ENCODE results near the gene TFB2M.

The TFB2M gene

GRCh38 chr1:246600579-246600978, 34.5 kb upstream of the TFB2M start:
- Histone ChIP-seq H3K4me2 (ENCODE audit: insufficient read depth, low read length) (no peak overlapping the region), H3K4me1 (ENCODE audit: insufficient read depth, low read length) (peaks cover 13% of the 10 kb centered on the region), H4K20me1 (ENCODE audit: insufficient read depth, low read length) (peaks cover 7% of the 10 kb centered on the region), H3K4me3 (ENCODE audit: low read depth in 1 of 2, low read length in 2 of 2) (no peak overlapping the region), H3K27ac (ENCODE audit: low read length) (no peak overlapping the region), H3K9me3 (ENCODE audit: insufficient read depth, low read length, severe bottlenecking) (no peaks in the 10 kb centered on the region), H3K27me3 (ENCODE audit: insufficient read depth, low read length, poor library complexity) (no peaks in the 10 kb centered on the region), H3K79me2 (ENCODE audit: insufficient read depth, low read length) (peaks cover 41% of the 10 kb centered on the region), H3K9ac (ENCODE audit: low read depth, low read length) (no peak overlapping the region), H2AFZ (ENCODE audit: low read depth, low read length) (no peak overlapping the region), H3K36me3 (ENCODE audit: insufficient read depth, low read length) (peaks cover 9% of the 10 kb centered on the region; the same call in 1 of the 2 replicates)
- TF ChIP-seq EZH2 (IDR thresholded peaks at IDR 0.05; ENCODE audit: borderline replicate concordance, low read depth, low read length, severe bottlenecking) (no peak), CTCF (IDR thresholded peaks at IDR 0.05; ENCODE audit: borderline replicate concordance, extremely low read depth, low read length, poor library complexity, severe bottlenecking) (no peak)
- ATAC-seq (ENCODE audit: insufficient read depth, low read depth): no peak
- no peak for DNase-seq

GRCh38 chr1:246599315-246599714, 33.3 kb upstream of the TFB2M start:
- no peaks in the 10 kb centered on the region for H3K9me3 ChIP-seq (ENCODE audit: insufficient read depth, low read length, severe bottlenecking)
- peaks cover 13% of the 10 kb centered on the region for H3K36me3 ChIP-seq (ENCODE audit: insufficient read depth, low read length)
- no peak for TF ChIP-seq CTCF (IDR thresholded peaks at IDR 0.05; ENCODE audit: borderline replicate concordance, extremely low read depth, low read length, poor library complexity, severe bottlenecking)
- TF ChIP-seq EZH2 (IDR thresholded peaks at IDR 0.05; ENCODE audit: borderline replicate concordance, low read depth, low read length, severe bottlenecking): no peak
- H2AFZ ChIP-seq (ENCODE audit: low read depth, low read length): no peak overlapping the region
- H3K4me1 ChIP-seq (ENCODE audit: insufficient read depth, low read length): peaks cover 13% of the 10 kb centered on the region
- no peak for ATAC-seq (ENCODE audit: insufficient read depth, low read depth)
- DNase-seq: no peak
- H3K4me2 ChIP-seq (ENCODE audit: insufficient read depth, low read length): no peak overlapping the region
- H3K27me3 ChIP-seq (ENCODE audit: insufficient read depth, low read length, poor library complexity): no peaks in the 10 kb centered on the region
- H3K4me3 ChIP-seq (ENCODE audit: low read depth in 1 of 2, low read length in 2 of 2): no peak overlapping the region
- H3K9ac ChIP-seq (ENCODE audit: low read depth, low read length): no peak overlapping the region
- peaks cover 7% of the 10 kb centered on the region for H4K20me1 ChIP-seq (ENCODE audit: insufficient read depth, low read length)
- H3K79me2 ChIP-seq (ENCODE audit: insufficient read depth, low read length): peaks cover 31% of the 10 kb centered on the region
- no peak overlapping the region for H3K27ac ChIP-seq (ENCODE audit: low read length)

GRCh38 chr1:246597971-246598370, 31.9 kb upstream of the TFB2M start:
- Histone ChIP-seq H2AFZ (ENCODE audit: low read depth, low read length) (no peak overlapping the region), H4K20me1 (ENCODE audit: insufficient read depth, low read length) (peaks cover 7% of the 10 kb centered on the region), H3K4me1 (ENCODE audit: insufficient read depth, low read length) (peaks cover 13% of the 10 kb centered on the region), H3K79me2 (ENCODE audit: insufficient read depth, low read length) (peaks cover 18% of the 10 kb centered on the region), H3K27ac (ENCODE audit: low read length) (no peak overlapping the region), H3K27me3 (ENCODE audit: insufficient read depth, low read length, poor library complexity) (no peaks in the 10 kb centered on the region), H3K4me3 (ENCODE audit: low read depth in 1 of 2, low read length in 2 of 2) (no peak overlapping the region), H3K4me2 (ENCODE audit: insufficient read depth, low read length) (no peak overlapping the region), H3K9me3 (ENCODE audit: insufficient read depth, low read length, severe bottlenecking) (no peaks in the 10 kb centered on the region), H3K36me3 (ENCODE audit: insufficient read depth, low read length) (peaks cover 18% of the 10 kb centered on the region), H3K9ac (ENCODE audit: low read depth, low read length) (no peak overlapping the region)
- no peak for ATAC-seq (ENCODE audit: insufficient read depth, low read depth)
- no peak for DNase-seq
- TF ChIP-seq EZH2 (IDR thresholded peaks at IDR 0.05; ENCODE audit: borderline replicate concordance, low read depth, low read length, severe bottlenecking): no peak
- TF ChIP-seq CTCF (IDR thresholded peaks at IDR 0.05; ENCODE audit: borderline replicate concordance, extremely low read depth, low read length, poor library complexity, severe bottlenecking): no peak

- Histone ChIP-seq H4K20me1 (ENCODE audit: insufficient read depth, low read length) (peaks cover 7% of the 10 kb centered on the region), H3K4me2 (ENCODE audit: insufficient read depth, low read length) (no peak overlapping the region), H3K79me2 (ENCODE audit: insufficient read depth, low read length) (peaks cover 14% of the 10 kb centered on the region), H3K27ac (ENCODE audit: low read length) (no peak overlapping the region), H3K27me3 (ENCODE audit: insufficient read depth, low read length, poor library complexity) (no peaks in the 10 kb centered on the region), H2AFZ (ENCODE audit: low read depth, low read length) (no peak overlapping the region), H3K9me3 (ENCODE audit: insufficient read depth, low read length, severe bottlenecking) (no peaks in the 10 kb centered on the region), H3K9ac (ENCODE audit: low read depth, low read length) (no peak overlapping the region), H3K4me1 (ENCODE audit: insufficient read depth, low read length) (peaks cover 7% of the 10 kb centered on the region), H3K36me3 (ENCODE audit: insufficient read depth, low read length) (peaks cover 18% of the 10 kb centered on the region), H3K4me3 (ENCODE audit: low read depth in 1 of 2, low read length in 2 of 2) (no peak overlapping the region)
- ATAC-seq (ENCODE audit: insufficient read depth, low read depth) (no peak), DNase-seq (no peak)
- no peak for TF ChIP-seq CTCF (IDR thresholded peaks at IDR 0.05; ENCODE audit: borderline replicate concordance, extremely low read depth, low read length, poor library complexity, severe bottlenecking)
- TF ChIP-seq EZH2 (IDR thresholded peaks at IDR 0.05; ENCODE audit: borderline replicate concordance, low read depth, low read length, severe bottlenecking): no peak
These were observed 31.3 kb upstream of the TFB2M start for GRCh38 chr1:246597340-246597739.

All from DND-41 (cell line).